ENCODE results near the gene SQOR.

DNA sequence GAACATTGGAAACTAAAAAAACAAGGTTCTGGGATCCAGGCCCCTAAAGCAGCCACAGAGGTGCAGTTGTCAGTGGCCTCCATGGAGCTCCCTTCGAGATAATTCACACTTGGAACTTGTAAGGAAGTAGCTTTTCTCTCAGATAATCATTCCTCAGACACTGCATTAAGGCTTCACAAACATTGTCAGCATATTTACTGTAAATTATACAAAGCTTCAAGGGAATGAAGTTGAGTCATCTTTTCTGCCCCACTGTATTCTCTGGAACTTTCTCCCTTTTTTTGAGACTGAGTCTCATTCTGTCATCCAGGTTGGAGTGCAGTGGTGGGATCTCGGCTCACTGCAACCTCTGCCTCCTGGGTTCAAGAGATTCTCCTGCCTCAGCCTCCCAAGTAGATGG lies 40.5 kb upstream of the SQOR start:
- no peak for TF ChIP-seq EZH2 (IDR thresholded peaks at IDR 0.05)
- no peak for TF ChIP-seq POLR2AphosphoS5 (IDR thresholded peaks at IDR 0.05; ENCODE audit: borderline replicate concordance, low read depth, low read length)
- no peak for TF ChIP-seq FOXP2 (optimal IDR thresholded peaks at IDR 0.05; ENCODE audit: control extremely low read depth, extremely low read length, insufficient read depth)

Data from SK-N-MC (cell line).